Measurements from ENCODE around the gene ARL8B. TPM values are rescaled to one million over a fixed set of nuclear protein-coding genes. Genes with fewer than 3 reads are reported as not detected.

Gene ARL8B
- total RNA-seq, 1 donor from 2014 or later = 69.2 TPM

- Histone ChIP-seq H3K27me3 (ENCODE audit: control insufficient read depth, insufficient read depth, low read length) (no peaks in the 10 kb centered on the region), H3K4me3 (ENCODE audit: low read depth, low read length) (no peak overlapping the region), H3K36me3 (ENCODE audit: control insufficient read depth, insufficient read depth, low read length) (peaks cover 3% of the 10 kb centered on the region)
- no peak for DNase-seq (ENCODE audit: low read depth)
- no peak for TF ChIP-seq CTCF (IDR thresholded peaks at IDR 0.05; ENCODE audit: insufficient read depth, low read length, poor library complexity, severe bottlenecking)
Observed at GRCh38 chr3:5205165-5205941, 83.3 kb downstream of the ARL8B start.

GRCh38 chr3:5210926-5211325, 88.8 kb downstream of the ARL8B start:
- Histone ChIP-seq H3K4me3 (ENCODE audit: low read depth, low read length) (no peak overlapping the region), H3K36me3 (ENCODE audit: control insufficient read depth, insufficient read depth, low read length) (peaks cover 4% of the 10 kb centered on the region), H3K27me3 (ENCODE audit: control insufficient read depth, insufficient read depth, low read length) (no peaks in the 10 kb centered on the region)
- DNase-seq (ENCODE audit: low read depth) = no peak
- no peak for TF ChIP-seq CTCF (IDR thresholded peaks at IDR 0.05; ENCODE audit: insufficient read depth, low read length, poor library complexity, severe bottlenecking)

- no peak for DNase-seq (ENCODE audit: low read depth)
- peaks cover 4% of the 10 kb centered on the region for H3K36me3 ChIP-seq (ENCODE audit: control insufficient read depth, insufficient read depth, low read length)
Observed at GRCh38 chr3:5212628-5213573, 90.8 kb downstream of the ARL8B start.

GRCh38 chr3:5213574-5213966, 91.5 kb downstream of the ARL8B start:
- peaks cover 4% of the 10 kb centered on the region for H3K36me3 ChIP-seq (ENCODE audit: control insufficient read depth, insufficient read depth, low read length)
- no peaks in the 10 kb centered on the region for H3K27me3 ChIP-seq (ENCODE audit: control insufficient read depth, insufficient read depth, low read length)
- DNase-seq (ENCODE audit: low read depth) = no peak
- H3K4me3 ChIP-seq (ENCODE audit: low read depth, low read length) = no peak overlapping the region
- no peak for TF ChIP-seq CTCF (IDR thresholded peaks at IDR 0.05; ENCODE audit: insufficient read depth, low read length, poor library complexity, severe bottlenecking)

More at GRCh38 chr3:5212628-5213573, 90.8 kb downstream of the ARL8B start:
- no peak for TF ChIP-seq CTCF (IDR thresholded peaks at IDR 0.05; ENCODE audit: insufficient read depth, low read length, poor library complexity, severe bottlenecking)
- no peaks in the 10 kb centered on the region for H3K27me3 ChIP-seq (ENCODE audit: control insufficient read depth, insufficient read depth, low read length)
- H3K4me3 ChIP-seq (ENCODE audit: low read depth, low read length) = no peak overlapping the region

- DNase-seq (ENCODE audit: low read depth) = no peak
- Histone ChIP-seq H3K4me3 (ENCODE audit: low read depth, low read length) (no peak overlapping the region), H3K27me3 (ENCODE audit: control insufficient read depth, insufficient read depth, low read length) (no peaks in the 10 kb centered on the region), H3K36me3 (ENCODE audit: control insufficient read depth, insufficient read depth, low read length) (peaks cover 4% of the 10 kb centered on the region)
- no peak for TF ChIP-seq CTCF (IDR thresholded peaks at IDR 0.05; ENCODE audit: insufficient read depth, low read length, poor library complexity, severe bottlenecking)
Observed at GRCh38 chr3:5214352-5214751, 92.3 kb downstream of the ARL8B start.
